Choroid plexus epithelial cell (primary cell): ENCODE results near the gene ZCCHC3.

Experiments used
- DNase-seq: peaks from one replicate; pipeline ENCODE4 v3.0.0-alpha.2; 2010; ENCODE audit warnings: low read depth
- H3K4me3 ChIP-seq: 2 replicates; pipeline ENCODE4 v1.5.1; 2011; ENCODE audit warnings: low read depth, mild to moderate bottlenecking, control low read depth, low read length, moderate library complexity
- CTCF ChIP-seq: conservative IDR thresholded peaks from 2 replicates; pipeline ENCODE4 v1.5.1; 2011; ENCODE audit warnings: low read depth, mild to moderate bottlenecking, control low read depth, inconsistent platforms, low read length, moderate library complexity

Gene ZCCHC3

GRCh38 chr20:284172-284571, 13.2 kb upstream of the ZCCHC3 start:
- H3K4me3 ChIP-seq = no peak overlapping the region
- TF ChIP-seq CTCF = no peak
- no peak for DNase-seq

- TF ChIP-seq CTCF = no peak
- H3K4me3 ChIP-seq = no peak overlapping the region
- DNase-seq = no peak
Observed at GRCh38 chr20:286508-286907, 10.9 kb upstream of the ZCCHC3 start.

- peak overlapping the region; percentile 88 for H3K4me3 ChIP-seq
- no peak for TF ChIP-seq CTCF
- DNase-seq = no peak
Observed at GRCh38 chr20:288956-289692, 8.2 kb upstream of the ZCCHC3 start.

DNA sequence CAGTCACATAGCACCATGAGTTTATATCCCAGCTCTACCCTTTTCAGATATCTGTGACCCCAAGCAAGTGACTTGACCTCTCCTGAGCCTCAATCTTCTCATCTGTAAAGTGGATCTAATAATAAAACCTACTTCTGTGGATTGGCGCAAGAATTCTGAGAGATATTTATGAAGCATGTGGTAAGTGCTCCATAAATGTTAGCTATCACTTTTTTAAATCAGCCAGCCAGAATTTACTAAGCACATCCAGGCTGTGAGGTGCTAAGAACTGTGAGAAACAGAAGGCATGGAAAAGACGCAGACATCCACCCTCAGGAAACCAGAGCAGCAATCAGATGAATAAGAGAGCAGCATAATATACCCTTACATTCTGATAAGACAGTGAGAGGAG, 7.7 kb upstream of the ZCCHC3 start:
- H3K4me3 ChIP-seq = peak overlapping the region; percentile 88
- no peak for DNase-seq
- no peak for TF ChIP-seq CTCF

- H3K4me3 ChIP-seq = peak within 1 kb of the TSS; percentile 88
- DNase-seq = peak; percentile 97
- TF ChIP-seq CTCF = peak; percentile 73
Observed at GRCh38 chr20:290084-290831, 7.1 kb upstream of the ZCCHC3 start, which contains the start of gene C20orf96. C20orf96 (minus strand) TSS chr20:290750; CDS start chr20:290610, 140 bp downstream.

- H3K4me3 ChIP-seq = no peak overlapping the region
- DNase-seq = no peak
- TF ChIP-seq CTCF = no peak
Observed at GRCh38 chr20:294602-295001, 2.8 kb upstream of the ZCCHC3 start.

- DNase-seq = no peak
- no peak overlapping the region for H3K4me3 ChIP-seq
- no peak for TF ChIP-seq CTCF
Observed at GRCh38 chr20:295804-296203, 1.6 kb upstream of the ZCCHC3 start.
